HG03469 (cell line): ENCODE data around the gene ENDOD1.

ENCODE experiments used
- ATAC-seq: cut with Tn5 transposase; IDR thresholded peaks from one replicate; pipeline ENCODE4 v1.9.1; 2021; ENCODE audit warnings: mild to moderate bottlenecking, moderate library complexity, moderate number of reproducible peaks; ENCODE audit not compliant: unreplicated experiment

Gene ENDOD1

GRCh38 chr11:95076416-95076815 lies 13.2 kb upstream of the ENDOD1 start:
- peak; percentile 52 for ATAC-seq

- ATAC-seq: no peak
Measured at GRCh38 chr11:95076981-95077380, 12.7 kb upstream of the ENDOD1 start.

- ATAC-seq: no peak
Measured at GRCh38 chr11:95078526-95078925, 11.1 kb upstream of the ENDOD1 start.

GRCh38 chr11:95081010-95081409 lies 8.6 kb upstream of the ENDOD1 start:
- ATAC-seq: no peak

GRCh38 chr11:95081412-95081811 lies 8.2 kb upstream of the ENDOD1 start:
- no peak for ATAC-seq

- no peak for ATAC-seq
Measured at GRCh38 chr11:95082576-95083001, 7.1 kb upstream of the ENDOD1 start.

- peak; percentile 59 for ATAC-seq
Measured at GRCh38 chr11:95084509-95084908, 5.1 kb upstream of the ENDOD1 start.

- no peak for ATAC-seq
Measured at GRCh38 chr11:95085117-95085816, 4.4 kb upstream of the ENDOD1 start.

GRCh38 chr11:95086151-95086550 lies 3.5 kb upstream of the ENDOD1 start:
- no peak for ATAC-seq

- no peak for ATAC-seq
Measured at GRCh38 chr11:95086836-95087570, 2.6 kb upstream of the ENDOD1 start.

- peak; percentile 10 for ATAC-seq
Measured at GRCh38 chr11:95088946-95089619, 563 bp upstream of the ENDOD1 start.

GRCh38 chr11:95091663-95092180 lies 2.1 kb downstream of the ENDOD1 start:
- no peak for ATAC-seq

GRCh38 chr11:95092549-95093324 lies 3.1 kb downstream of the ENDOD1 start:
- no peak for ATAC-seq

GRCh38 chr11:95093548-95093947 lies 3.9 kb downstream of the ENDOD1 start:
- no peak for ATAC-seq

- peak; percentile 80 for ATAC-seq
Measured at GRCh38 chr11:95095858-95096587, 6.4 kb downstream of the ENDOD1 start.

GRCh38 chr11:95097209-95097608 lies 7.6 kb downstream of the ENDOD1 start:
- ATAC-seq: no peak

GRCh38 chr11:95098826-95099225 lies 9.2 kb downstream of the ENDOD1 start:
- no peak for ATAC-seq

- no peak for ATAC-seq
Measured at GRCh38 chr11:95100191-95100648, 10.6 kb downstream of the ENDOD1 start.

- no peak for ATAC-seq
Measured at GRCh38 chr11:95100856-95101507, 11.3 kb downstream of the ENDOD1 start.
